Thoracic aorta (tissue), 2 donors: ENCODE measurements around the gene KHDRBS2. TPM values are rescaled to one million over a fixed set of nuclear protein-coding genes. Genes with fewer than 3 reads are reported as not detected.

ENCODE experiments used
- ATAC-seq: fragments of 150-250 bp; one replicate; pipeline ENCODE4 v1.8.0; 2017; ENCODE audit warnings: low read depth; ENCODE audit not compliant: insufficient number of reproducible peaks, low FRiP score
- DNase-seq: peaks from one replicate; pipeline ENCODE4 v3.0.0-alpha.2; 2020; ENCODE audit warnings: low spot score
- H3K27ac ChIP-seq, 2 donors: fragments of 200-600 bp; sonication (generic); 1 replicate in 1 of 2; 2 replicates in 1 of 2; pipeline ENCODE4 v1.5.1; 2016; ENCODE audit warnings: mild to moderate bottlenecking in 2 of 2, moderate library complexity in 2 of 2
- H3K27me3 ChIP-seq: fragments of 200-600 bp; sonication (generic); replicated peaks from 2 replicates; pipeline ENCODE4 v1.6.0; 2016; ENCODE audit warnings: mild to moderate bottlenecking; ENCODE audit not compliant: insufficient read depth
- H3K36me3 ChIP-seq: fragments of 200-600 bp; sonication (generic); one replicate; pipeline ENCODE4 v1.5.1; 2016
- H3K4me1 ChIP-seq, 2 donors: fragments of 200-600 bp; sonication (generic); 1 replicate in 1 of 2; 2 replicates in 1 of 2; pipeline versions ENCODE4 v1.5.1 to v1.6.0; 2016; ENCODE audit warnings: low read depth in 2 of 2, mild to moderate bottlenecking in 1 of 2; ENCODE audit not compliant: control insufficient read depth in 1 of 2
- H3K4me3 ChIP-seq: fragments of 200-600 bp; sonication (generic); 2 replicates; pipeline ENCODE4 v1.5.1; 2016; ENCODE audit warnings: mild to moderate bottlenecking
- H3K9me3 ChIP-seq: fragments of 200-600 bp; sonication (generic); 2 replicates; pipeline ENCODE4 v1.5.1; 2016
- CTCF ChIP-seq: fragments of 200-600 bp; sonication (generic); IDR thresholded peaks from one replicate; pipeline ENCODE4 v1.5.1; 2019; ENCODE audit warnings: antibody characterized with exemption
- total RNA-seq, 2 donors: library from RNA; depleted of rRNA; stranded (reverse); fragments of >200 nt; gene quantifications; one replicate each; pipeline versions ENCODE4 v1.1.0 to v1.2.3, GENCODE V29; 2016

KHDRBS2 gene
- total RNA-seq, 2 donors from 2014 or later = 0.54 TPM; not detected in 1

GRCh38 chr6:61977099-61977498 is 308.9 kb downstream of the KHDRBS2 start:
- DNase-seq (no peak), ATAC-seq (no peak)
- Histone ChIP-seq H3K36me3 (no peaks in the 10 kb centered on the region), H3K9me3 (no peaks in the 10 kb centered on the region), H3K4me3 (no peak overlapping the region), H3K27ac (no peak overlapping the region), H3K27me3 (no peaks in the 10 kb centered on the region), H3K4me1 (no peaks in the 10 kb centered on the region)
- TF ChIP-seq CTCF = no peak

- Histone ChIP-seq H3K9me3 (no peaks in the 10 kb centered on the region), H3K27ac (no peak overlapping the region), H3K36me3 (no peaks in the 10 kb centered on the region), H3K4me1 (no peaks in the 10 kb centered on the region), H3K27me3 (no peaks in the 10 kb centered on the region), H3K4me3 (no peak overlapping the region)
- no peak for ATAC-seq
- TF ChIP-seq CTCF = no peak
- no peak for DNase-seq
Observed at GRCh38 chr6:61959196-61959595, 326.8 kb downstream of the KHDRBS2 start.

- H3K27ac ChIP-seq = no peak overlapping the region
- H3K9me3 ChIP-seq = no peaks in the 10 kb centered on the region
- no peak overlapping the region for H3K4me3 ChIP-seq
- H3K36me3 ChIP-seq = no peaks in the 10 kb centered on the region
- no peaks in the 10 kb centered on the region for H3K4me1 ChIP-seq
- TF ChIP-seq CTCF = no peak
- no peak for DNase-seq
- no peak for ATAC-seq
- H3K27me3 ChIP-seq = no peaks in the 10 kb centered on the region
Observed at GRCh38 chr6:61953851-61954250, 332.2 kb downstream of the KHDRBS2 start.

GRCh38 chr6:61951586-61951985 is 334.4 kb downstream of the KHDRBS2 start:
- ATAC-seq (no peak), DNase-seq (no peak)
- Histone ChIP-seq H3K9me3 (no peaks in the 10 kb centered on the region), H3K27ac (no peak overlapping the region), H3K36me3 (no peaks in the 10 kb centered on the region), H3K27me3 (no peaks in the 10 kb centered on the region), H3K4me1 (no peaks in the 10 kb centered on the region), H3K4me3 (no peak overlapping the region)
- TF ChIP-seq CTCF = no peak

- Histone ChIP-seq H3K9me3 (no peaks in the 10 kb centered on the region), H3K36me3 (no peaks in the 10 kb centered on the region), H3K4me1 (no peaks in the 10 kb centered on the region), H3K27ac (no peak overlapping the region), H3K27me3 (no peaks in the 10 kb centered on the region), H3K4me3 (no peak overlapping the region)
- no peak for TF ChIP-seq CTCF
- ATAC-seq (no peak), DNase-seq (no peak)
Observed at GRCh38 chr6:61950811-61951210, 335.2 kb downstream of the KHDRBS2 start.
